Measurements from ENCODE around the gene TMEM220. TPM values are rescaled to one million over a fixed set of nuclear protein-coding genes. Genes with fewer than 3 reads are reported as not detected.

The TMEM220 gene
- total and polyA plus RNA-seq, 9 of the 15 experiments (the other 6 are each of a cell fraction or from before 2014, with no cell fraction given): not detected

DNA sequence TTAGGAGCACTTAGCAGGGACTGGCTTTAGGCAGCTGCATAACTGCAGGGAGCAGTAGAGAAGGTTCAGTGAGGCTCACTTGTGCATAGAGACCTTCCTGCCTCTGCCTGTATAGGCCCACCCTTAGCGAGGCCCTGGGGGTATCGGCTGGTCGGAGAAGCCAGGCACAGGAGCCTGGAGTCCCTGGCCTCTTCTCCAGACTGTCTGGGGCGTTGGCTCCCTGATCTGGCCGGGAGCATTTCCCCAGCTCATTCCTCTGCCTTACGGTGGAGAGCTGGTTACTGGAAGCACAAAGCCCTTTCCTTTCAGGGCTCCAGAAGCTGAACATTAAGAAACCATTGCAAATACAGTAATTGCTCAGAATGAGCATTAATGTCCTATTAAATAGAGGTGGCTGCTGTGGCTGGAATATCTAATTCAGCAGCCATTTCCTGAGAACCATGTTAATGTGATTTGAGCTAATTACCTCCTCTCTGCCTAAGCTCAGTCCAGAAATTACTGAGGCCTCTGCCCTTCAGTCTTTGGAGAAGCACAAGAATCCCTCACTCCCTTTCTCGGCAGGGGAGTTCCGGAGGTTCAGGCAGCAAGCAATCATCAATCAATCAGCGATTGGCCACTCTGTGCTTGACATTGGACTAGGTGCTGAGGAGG, 18.8 kb upstream of the TMEM220 start (continued):
- TF ChIP-seq, protein P1, sequence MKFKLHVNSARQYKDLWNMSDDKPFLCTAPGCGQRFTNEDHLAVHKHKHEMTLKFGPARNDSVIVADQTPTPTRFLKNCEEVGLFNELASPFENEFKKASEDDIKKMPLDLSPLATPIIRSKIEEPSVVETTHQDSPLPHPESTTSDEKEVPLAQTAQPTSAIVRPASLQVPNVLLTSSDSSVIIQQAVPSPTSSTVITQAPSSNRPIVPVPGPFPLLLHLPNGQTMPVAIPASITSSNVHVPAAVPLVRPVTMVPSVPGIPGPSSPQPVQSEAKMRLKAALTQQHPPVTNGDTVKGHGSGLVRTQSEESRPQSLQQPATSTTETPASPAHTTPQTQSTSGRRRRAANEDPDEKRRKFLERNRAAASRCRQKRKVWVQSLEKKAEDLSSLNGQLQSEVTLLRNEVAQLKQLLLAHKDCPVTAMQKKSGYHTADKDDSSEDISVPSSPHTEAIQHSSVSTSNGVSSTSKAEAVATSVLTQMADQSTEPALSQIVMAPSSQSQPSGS (CRISPR knock-in tag; IDR thresholded peaks at IDR 0.05): no peak
- TF ChIP-seq BCL6 (CRISPR knock-in tag; IDR thresholded peaks at IDR 0.05): no peak
- TF ChIP-seq ZNF133 (CRISPR knock-in tag; IDR thresholded peaks at IDR 0.05): no peak
- no peak for TF ChIP-seq STAT5B (CRISPR knock-in tag; IDR thresholded peaks at IDR 0.05)
- TF ChIP-seq SMARCA4 (IDR thresholded peaks at IDR 0.05): no peak
- TF ChIP-seq TGIF2 (CRISPR knock-in tag; IDR thresholded peaks at IDR 0.05): no peak
- TF ChIP-seq BMI1 (IDR thresholded peaks at IDR 0.05; ENCODE audit: low read length): no peak
- no peak for TF ChIP-seq NR2F6 (CRISPR knock-in tag; IDR thresholded peaks at IDR 0.05)
- TF ChIP-seq, protein P2, sequence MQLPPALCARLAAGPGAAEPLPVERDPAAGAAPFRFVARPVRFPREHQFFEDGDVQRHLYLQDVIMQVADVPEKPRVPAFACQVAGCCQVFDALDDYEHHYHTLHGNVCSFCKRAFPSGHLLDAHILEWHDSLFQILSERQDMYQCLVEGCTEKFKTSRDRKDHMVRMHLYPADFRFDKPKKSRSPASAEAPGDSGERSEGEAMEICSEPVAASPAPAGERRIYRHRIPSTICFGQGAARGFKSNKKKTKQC (CRISPR knock-in tag; IDR thresholded peaks at IDR 0.05): no peak
- TF ChIP-seq ETS2 (tag; IDR thresholded peaks at IDR 0.05; ENCODE audit: borderline replicate concordance, poor library complexity, severe bottlenecking): no peak
- no peak for TF ChIP-seq SMAD3 (CRISPR knock-in tag; conservative IDR thresholded peaks at IDR 0.05)
- no peak for TF ChIP-seq CXXC5 (CRISPR knock-in tag; IDR thresholded peaks at IDR 0.05)

All from K562 (cell line).